ENCODE data around the gene GRM5. TPM values are rescaled to one million over a fixed set of nuclear protein-coding genes. Genes with fewer than 3 reads are reported as not detected.

GRM5 gene
- total RNA-seq, 4 donors from 2014 or later = not detected

DNA sequence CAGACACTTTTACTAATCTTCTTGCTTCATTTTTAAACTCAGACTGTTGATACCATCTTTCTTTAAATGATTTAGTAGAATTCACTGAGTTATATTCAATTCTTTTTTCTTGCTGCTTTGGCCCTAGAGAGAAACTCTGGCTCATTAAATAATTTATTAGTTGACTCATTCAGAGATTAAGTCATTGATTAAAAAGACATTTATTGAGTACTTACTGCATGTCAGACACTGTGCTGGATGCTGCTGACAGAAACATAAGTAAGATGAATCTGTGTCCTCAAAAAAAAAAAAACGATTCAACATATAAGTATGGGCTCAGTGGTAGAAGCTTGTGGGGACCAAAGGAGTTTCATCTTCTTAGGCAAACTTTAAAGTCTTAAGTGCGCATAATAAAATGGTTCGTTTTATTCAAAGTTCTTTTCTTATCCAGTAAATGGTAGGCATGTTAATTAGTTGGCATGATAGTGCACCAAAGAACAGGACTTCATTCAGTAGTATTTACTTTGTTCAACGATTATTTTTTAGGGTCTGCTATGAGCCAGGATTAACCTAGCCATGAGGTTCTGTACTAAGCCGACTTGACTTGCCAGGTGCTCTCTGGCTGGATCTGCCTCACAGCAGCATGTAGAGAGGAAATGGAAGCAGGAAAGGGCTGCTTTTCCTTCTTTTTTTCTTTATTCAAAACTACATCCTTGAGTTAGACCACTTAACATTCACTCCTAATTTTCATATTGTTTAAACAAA, 447.3 kb downstream of the GRM5 start:
- H3K4me3 ChIP-seq = no peak overlapping the region
- in situ Hi-C loops (cut with MboI; ENCODE audit: low pct_ligation_motif_present in 1 of 4, low pct_unique_long_range_greater_than_20kb in 1 of 4, low sequenced_read_pairs in 3 of 4) (no loop called here), intact Hi-C loops (cut with DNase I; ENCODE audit: low total_unique reads) (no loop called here)
- no peaks in the 10 kb centered on the region for H3K9me3 ChIP-seq
- WGBS, 2 donors (ENCODE audit: low coverage in 1 of 2) = 36 to 42% methylated on average over 5 of the region's 5 CpGs
- H3K36me3 ChIP-seq = no peaks in the 10 kb centered on the region
- no peaks in the 10 kb centered on the region for H3K4me1 ChIP-seq
- H3K27ac ChIP-seq = no peak overlapping the region
- TF ChIP-seq EP300 (IDR thresholded peaks at IDR 0.05; ENCODE audit: low read depth) (no peak), POLR2AphosphoS5 (IDR thresholded peaks at IDR 0.05) (no peak), POLR2A (IDR thresholded peaks at IDR 0.05) (no peak)
- TF ChIP-seq, protein P1, sequence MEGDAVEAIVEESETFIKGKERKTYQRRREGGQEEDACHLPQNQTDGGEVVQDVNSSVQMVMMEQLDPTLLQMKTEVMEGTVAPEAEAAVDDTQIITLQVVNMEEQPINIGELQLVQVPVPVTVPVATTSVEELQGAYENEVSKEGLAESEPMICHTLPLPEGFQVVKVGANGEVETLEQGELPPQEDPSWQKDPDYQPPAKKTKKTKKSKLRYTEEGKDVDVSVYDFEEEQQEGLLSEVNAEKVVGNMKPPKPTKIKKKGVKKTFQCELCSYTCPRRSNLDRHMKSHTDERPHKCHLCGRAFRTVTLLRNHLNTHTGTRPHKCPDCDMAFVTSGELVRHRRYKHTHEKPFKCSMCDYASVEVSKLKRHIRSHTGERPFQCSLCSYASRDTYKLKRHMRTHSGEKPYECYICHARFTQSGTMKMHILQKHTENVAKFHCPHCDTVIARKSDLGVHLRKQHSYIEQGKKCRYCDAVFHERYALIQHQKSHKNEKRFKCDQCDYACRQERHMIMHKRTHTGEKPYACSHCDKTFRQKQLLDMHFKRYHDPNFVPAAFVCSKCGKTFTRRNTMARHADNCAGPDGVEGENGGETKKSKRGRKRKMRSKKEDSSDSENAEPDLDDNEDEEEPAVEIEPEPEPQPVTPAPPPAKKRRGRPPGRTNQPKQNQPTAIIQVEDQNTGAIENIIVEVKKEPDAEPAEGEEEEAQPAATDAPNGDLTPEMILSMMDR (IDR thresholded peaks at IDR 0.05) = no peak
- no peaks in the 10 kb centered on the region for H3K27me3 ChIP-seq
- no peak for DNase-seq

DNA sequence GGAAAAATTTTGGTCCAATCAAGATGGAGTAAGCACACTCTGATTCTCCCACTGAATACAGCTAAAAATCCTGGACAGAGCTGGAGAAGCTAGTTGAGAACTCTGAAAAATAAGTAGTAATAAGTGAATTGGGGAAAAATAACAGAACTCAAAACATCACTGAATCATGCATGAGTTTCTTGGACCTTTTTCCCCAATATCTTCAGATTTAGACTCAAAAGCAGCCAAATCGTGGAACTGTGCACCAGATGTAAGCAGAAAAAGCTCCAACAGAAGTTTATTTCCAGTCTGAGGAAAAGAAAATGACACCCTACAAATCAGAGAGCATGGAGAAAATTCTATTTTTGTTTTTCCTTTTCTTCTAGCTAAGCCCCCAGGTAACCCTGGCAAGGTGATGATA, 448.6 kb downstream of the GRM5 start:
- in situ Hi-C loops (cut with MboI; ENCODE audit: low pct_ligation_motif_present in 1 of 4, low pct_unique_long_range_greater_than_20kb in 1 of 4, low sequenced_read_pairs in 3 of 4) = no loop called here
- Histone ChIP-seq H3K27ac (no peak overlapping the region), H3K9me3 (no peaks in the 10 kb centered on the region), H3K4me3 (no peak overlapping the region), H3K4me1 (no peaks in the 10 kb centered on the region), H3K36me3 (no peaks in the 10 kb centered on the region), H3K27me3 (no peaks in the 10 kb centered on the region)
- no peak for DNase-seq
- TF ChIP-seq POLR2A (IDR thresholded peaks at IDR 0.05) = no peak
- TF ChIP-seq EP300 (IDR thresholded peaks at IDR 0.05; ENCODE audit: low read depth) = no peak
- TF ChIP-seq, protein P1 (IDR thresholded peaks at IDR 0.05) = no peak
- no peak for TF ChIP-seq POLR2AphosphoS5 (IDR thresholded peaks at IDR 0.05)
- 60 to 79% methylated on average over 1 of the region's 1 CpG for WGBS, 2 donors (ENCODE audit: low coverage in 1 of 2)
- intact Hi-C loops (cut with DNase I; ENCODE audit: low total_unique reads) = no loop called here

DNA sequence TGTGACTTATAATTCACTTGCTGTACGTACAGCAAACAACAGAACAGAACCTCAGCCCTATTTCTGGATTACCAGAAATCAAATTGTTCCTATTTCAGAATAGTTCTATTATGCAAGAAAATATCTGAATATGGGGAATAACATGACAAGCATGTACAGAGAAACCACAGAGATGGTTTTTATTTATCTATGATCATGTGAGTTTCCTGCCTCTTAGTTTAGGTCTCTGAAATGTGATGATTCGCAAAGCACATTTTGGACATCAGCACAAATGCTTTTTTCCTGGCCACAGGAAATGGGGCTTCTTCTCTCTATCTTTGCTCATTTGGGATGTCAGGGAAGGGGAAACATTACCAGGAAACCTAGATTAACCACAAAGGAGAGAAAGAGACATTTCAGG, 461.5 kb downstream of the GRM5 start:
- Histone ChIP-seq H3K4me1 (no peaks in the 10 kb centered on the region), H3K9me3 (no peaks in the 10 kb centered on the region), H3K27ac (no peak overlapping the region), H3K4me3 (no peak overlapping the region), H3K36me3 (no peaks in the 10 kb centered on the region), H3K27me3 (no peaks in the 10 kb centered on the region)
- in situ Hi-C loops (cut with MboI; ENCODE audit: low pct_ligation_motif_present in 1 of 4, low pct_unique_long_range_greater_than_20kb in 1 of 4, low sequenced_read_pairs in 3 of 4) (no loop called here), intact Hi-C loops (cut with DNase I; ENCODE audit: low total_unique reads) (no loop called here)
- 74 to 80% methylated on average over 2 of the region's 2 CpGs for WGBS, 2 donors (ENCODE audit: low coverage in 1 of 2)
- no peak for DNase-seq
- TF ChIP-seq POLR2A (IDR thresholded peaks at IDR 0.05) = no peak
- no peak for TF ChIP-seq POLR2AphosphoS5 (IDR thresholded peaks at IDR 0.05)
- TF ChIP-seq, protein P1 (IDR thresholded peaks at IDR 0.05) = no peak

- TF ChIP-seq, protein P1 (IDR thresholded peaks at IDR 0.05) = no peak
- TF ChIP-seq POLR2A (IDR thresholded peaks at IDR 0.05) = no peak
- TF ChIP-seq POLR2AphosphoS5 (IDR thresholded peaks at IDR 0.05) = no peak
- no peaks in the 10 kb centered on the region for H3K27me3 ChIP-seq
- H3K9me3 ChIP-seq = no peaks in the 10 kb centered on the region
- intact Hi-C loops (cut with DNase I; ENCODE audit: low total_unique reads) (no loop called here), in situ Hi-C loops (cut with MboI; ENCODE audit: low pct_ligation_motif_present in 1 of 4, low pct_unique_long_range_greater_than_20kb in 1 of 4, low sequenced_read_pairs in 3 of 4) (no loop called here)
- DNase-seq = no peak
- no peaks in the 10 kb centered on the region for H3K4me1 ChIP-seq
- H3K36me3 ChIP-seq = no peaks in the 10 kb centered on the region
- H3K27ac ChIP-seq = no peak overlapping the region
- H3K4me3 ChIP-seq = no peak overlapping the region
- 85 to 91% methylated on average over 2 to 3 of the region's 3 CpGs for WGBS, 2 donors (ENCODE audit: low coverage in 1 of 2)
These were observed 462.5 kb downstream of the GRM5 start for GRCh38 chr11:88603091-88603867.

Measured in transverse colon (tissue), 4 donors.